ENCODE results near the gene ANO10. TPM values are rescaled to one million over a fixed set of nuclear protein-coding genes. Genes with fewer than 3 reads are reported as not detected.

Gene ANO10
- total and polyA plus RNA-seq, 2 of the 8 experiments (the other 6 are each of a cell fraction or from before 2014, with no cell fraction given): 38.0 to 53.2 TPM

DNA sequence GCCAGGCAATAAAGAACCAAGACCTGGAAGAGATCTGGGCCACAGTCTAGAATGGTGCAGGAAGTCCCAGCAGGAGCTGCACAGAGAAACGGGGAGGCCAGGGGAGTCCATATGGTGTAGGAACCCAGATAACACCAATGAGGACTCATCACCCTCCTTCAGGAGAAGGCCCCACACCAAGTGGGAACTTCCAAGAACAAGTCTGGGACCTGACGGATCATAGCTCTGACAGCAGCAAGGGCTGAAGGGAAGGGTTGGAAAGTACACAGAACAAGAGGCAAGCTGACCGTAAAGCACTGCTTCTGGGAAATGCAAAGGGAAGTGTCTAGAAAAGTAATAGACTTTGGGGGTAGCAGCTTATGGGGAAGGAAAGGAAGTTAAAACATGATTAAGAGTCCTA lies 34.5 kb downstream of the ANO10 start:
- Histone ChIP-seq H2AFZ (ENCODE audit: low read length) (no peak overlapping the region), H3K27ac (ENCODE audit: low read depth, low read length) (no peak overlapping the region), H2BK15ac (ENCODE audit: low read length) (no peak overlapping the region), H3K27me3 (replicated peaks in 1 of 4; ENCODE audit: control insufficient read depth in 3 of 4, extremely low read depth in 1 of 4, insufficient read depth in 3 of 4, low read length in 3 of 4) (no peaks in the 10 kb centered on the region), H2BK5ac (ENCODE audit: low read depth, low read length) (no peak overlapping the region), H4K5ac (ENCODE audit: insufficient read length, low read depth, low read length) (no peak overlapping the region), H3K4ac (replicated peaks; ENCODE audit: insufficient read length, low read depth, low read length) (no peak overlapping the region), H3K9me3 (ENCODE audit: insufficient read depth in 2 of 2, low read depth in 1 of 2, low read length in 1 of 2) (peaks cover 11 to 15% of the 10 kb centered on the region in 2 experiments), H3K79me1 (ENCODE audit: low read depth, low read length) (no peaks in the 10 kb centered on the region), H4K91ac (replicated peaks; ENCODE audit: insufficient read length, low read length) (no peak overlapping the region), H4K20me1 (replicated peaks in 1 of 2; ENCODE audit: control insufficient read depth in 1 of 2, insufficient read depth in 2 of 2, low read length in 2 of 2) (peaks cover 0 to 3% of the 10 kb centered on the region in 2 experiments), H3K36me3 (ENCODE audit: control insufficient read depth in 2 of 4, insufficient read depth in 4 of 4, low read length in 3 of 4) (peaks cover 0 to 16% (median 4%) of the 10 kb centered on the region in 4 experiments; a peak in 5 of 8 replicates), H3K4me1 (replicated peaks in 1 of 4; ENCODE audit: control insufficient read depth in 3 of 4, insufficient read depth in 4 of 4, low read length in 3 of 4) (peaks cover 0 to 8% (median 0%) of the 10 kb centered on the region in 4 experiments; a peak in 1 of 7 replicates), H3K23me2 (ENCODE audit: low read depth, low read length) (no peaks in the 10 kb centered on the region), H2BK120ac (replicated peaks; ENCODE audit: low read depth, low read length) (no peak overlapping the region), H3K79me2 (ENCODE audit: control insufficient read depth in 1 of 2, insufficient read depth in 2 of 2, low read length in 2 of 2) (no peaks in the 10 kb centered on the region), H3K4me3 (ENCODE audit: extremely low read depth in 1 of 4, insufficient read depth in 2 of 4, low read depth in 3 of 4, low read length in 4 of 4) (no peak overlapping the region), H3K14ac (ENCODE audit: insufficient read length) (no peak overlapping the region), H3K23ac (ENCODE audit: insufficient read length) (no peak overlapping the region), H4K8ac (ENCODE audit: extremely low read depth, insufficient read depth, low read length) (no peak overlapping the region), H3K4me2 (ENCODE audit: insufficient read depth in 1 of 2, low read depth in 2 of 2, low read length in 2 of 2) (no peak overlapping the region), H3K9ac (replicated peaks in 1 of 4; ENCODE audit: extremely low read depth in 1 of 4, low read depth in 3 of 4, low read length in 3 of 4) (no peak overlapping the region), H2BK20ac (ENCODE audit: low read length) (no peak overlapping the region), H2BK12ac (ENCODE audit: low read depth, low read length) (no peak overlapping the region), H3K56ac (replicated peaks; ENCODE audit: insufficient read length, low read depth, low read length) (no peak overlapping the region), H2AK5ac (ENCODE audit: low read depth, low read length) (no peak overlapping the region), H3K18ac (ENCODE audit: extremely low read depth, low read length) (no peak overlapping the region)
- no peak for DNase-seq (ENCODE audit: low read depth in 1 of 2, low spot score in 2 of 2)
- CTCF ChIA-PET (ENCODE audit: partially characterized antibody): no interaction called here
- POLR2A ChIA-PET (ENCODE audit: partially characterized antibody): no interaction called here
- no peak for FAIRE-seq
- WGBS, 2 experiments (ENCODE audit: extremely low coverage in 1 of 2, insufficient coverage in 1 of 2, insufficient read length in 1 of 2, insufficient replicate concordance in 2 of 2, low coverage in 1 of 2, low lambda C conversion rate in 2 of 2, missing lambda C conversion rate in 1 of 2): 94% methylated on average over 3 of the region's 3 CpGs; no CpG with 5 or more reads in 1 of the 2 experiments
- TF ChIP-seq TAF1 (IDR thresholded peaks at IDR 0.05; ENCODE audit: low read depth, low read length) (no peak), CTCF (IDR thresholded peaks at IDR 0.05; ENCODE audit: control extremely low read depth in 1 of 3, insufficient read depth in 1 of 3, low read depth in 1 of 3, low read length in 3 of 3) (no peak), ATF2 (IDR thresholded peaks at IDR 0.05; ENCODE audit: low read length) (no peak), RNF2 (IDR thresholded peaks at IDR 0.05; ENCODE audit: borderline replicate concordance, low read depth, low read length, missing control alignments, poor library complexity, severe bottlenecking) (no peak), KDM5A (IDR thresholded peaks at IDR 0.05; ENCODE audit: low read length) (no peak), JUND (IDR thresholded peaks at IDR 0.05; ENCODE audit: low read length) (no peak), SIRT6 (IDR thresholded peaks at IDR 0.05; ENCODE audit: low read length) (no peak), SIX5 (IDR thresholded peaks at IDR 0.05; ENCODE audit: low read depth, low read length) (no peak), CBX5 (IDR thresholded peaks at IDR 0.05; ENCODE audit: low read depth, low read length) (no peak), GTF2F1 (IDR thresholded peaks at IDR 0.05; ENCODE audit: borderline replicate concordance, low read depth, low read length) (no peak)

Data from H1 (cell line).